Activated CD8-positive, alpha-beta memory T cell treated with anti-CD3 and anti-CD28 coated beads for 1 hour (primary cell): Measurements from ENCODE around the gene HOXA2.

Experiments used
- DNase-seq, 2 donors: peaks; one replicate each; pipeline ENCODE4 v3.0.0-alpha.2; 2020; ENCODE audit warnings: low read depth in 1 of 2; ENCODE audit errors: extremely low read depth in 1 of 2

The HOXA2 gene

GRCh38 chr7:27141923-27142579 is 39.6 kb upstream of the HOXA2 start:
- no peak for DNase-seq

DNA sequence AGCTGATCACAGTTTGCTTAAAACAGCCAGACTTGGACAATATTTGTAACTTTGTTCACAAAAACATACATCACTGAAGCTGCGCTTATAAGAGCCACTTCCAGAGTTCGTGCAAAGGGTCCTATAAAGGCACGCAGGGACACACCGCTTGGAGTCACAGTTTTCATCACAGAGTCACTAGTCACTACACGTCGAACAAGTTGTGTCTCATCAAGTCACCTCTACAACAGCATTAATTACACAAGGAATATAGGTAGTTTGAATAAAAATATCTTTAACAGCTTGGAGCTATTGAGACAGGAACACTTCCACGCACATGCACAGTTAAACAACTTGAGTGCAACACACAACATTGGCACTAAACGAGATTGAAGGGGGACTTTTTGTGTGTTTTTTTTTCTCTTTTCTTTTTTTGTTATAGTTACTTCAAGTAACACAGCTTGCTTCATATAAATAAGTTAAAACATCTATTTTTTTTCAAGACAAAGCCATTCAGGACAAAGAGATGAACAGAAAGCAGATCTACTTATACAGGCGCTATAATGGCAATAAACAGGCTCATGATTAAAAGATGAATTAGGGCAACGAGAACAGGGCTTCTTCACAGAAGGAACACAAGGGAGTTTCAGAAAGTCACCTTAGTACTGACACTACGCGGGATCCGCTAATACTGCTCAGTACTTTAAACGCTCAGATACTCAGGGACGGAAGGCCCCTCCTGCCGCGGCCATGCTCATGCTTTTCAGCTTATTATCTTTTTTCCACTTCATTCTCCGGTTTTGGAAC is 38.8 kb upstream of the HOXA2 start:
- DNase-seq = no peak

GRCh38 chr7:27140126-27140857 is 37.8 kb upstream of the HOXA2 start:
- DNase-seq = no peak

- DNase-seq = no peak
Measured at GRCh38 chr7:27139334-27140125, 37.0 kb upstream of the HOXA2 start.

GRCh38 chr7:27138985-27139333 is 36.5 kb upstream of the HOXA2 start:
- no peak for DNase-seq

GRCh38 chr7:27138472-27138871 is 36.0 kb upstream of the HOXA2 start:
- DNase-seq = no peak

- no peak for DNase-seq
Measured at GRCh38 chr7:27137640-27138315, 35.3 kb upstream of the HOXA2 start.

DNA sequence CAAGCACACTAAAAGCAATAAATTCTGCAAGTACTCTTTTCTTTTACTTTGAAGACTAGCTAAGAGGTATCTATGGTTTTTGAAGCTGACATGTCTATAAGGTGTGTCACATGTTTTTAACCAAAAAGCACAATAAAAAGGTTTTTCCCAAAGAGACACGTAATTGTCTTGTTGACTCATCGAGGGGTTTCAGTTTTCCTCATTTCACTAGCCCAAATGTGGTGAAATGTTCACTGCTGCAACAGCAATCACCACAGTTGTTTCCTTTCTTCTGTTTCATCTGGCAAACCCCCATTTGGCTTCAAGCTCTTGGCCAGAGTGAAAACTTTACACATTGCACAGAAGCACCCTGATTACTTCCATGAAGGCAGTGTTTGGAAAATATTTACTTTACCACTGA is 31.9 kb upstream of the HOXA2 start:
- DNase-seq = no peak

DNA sequence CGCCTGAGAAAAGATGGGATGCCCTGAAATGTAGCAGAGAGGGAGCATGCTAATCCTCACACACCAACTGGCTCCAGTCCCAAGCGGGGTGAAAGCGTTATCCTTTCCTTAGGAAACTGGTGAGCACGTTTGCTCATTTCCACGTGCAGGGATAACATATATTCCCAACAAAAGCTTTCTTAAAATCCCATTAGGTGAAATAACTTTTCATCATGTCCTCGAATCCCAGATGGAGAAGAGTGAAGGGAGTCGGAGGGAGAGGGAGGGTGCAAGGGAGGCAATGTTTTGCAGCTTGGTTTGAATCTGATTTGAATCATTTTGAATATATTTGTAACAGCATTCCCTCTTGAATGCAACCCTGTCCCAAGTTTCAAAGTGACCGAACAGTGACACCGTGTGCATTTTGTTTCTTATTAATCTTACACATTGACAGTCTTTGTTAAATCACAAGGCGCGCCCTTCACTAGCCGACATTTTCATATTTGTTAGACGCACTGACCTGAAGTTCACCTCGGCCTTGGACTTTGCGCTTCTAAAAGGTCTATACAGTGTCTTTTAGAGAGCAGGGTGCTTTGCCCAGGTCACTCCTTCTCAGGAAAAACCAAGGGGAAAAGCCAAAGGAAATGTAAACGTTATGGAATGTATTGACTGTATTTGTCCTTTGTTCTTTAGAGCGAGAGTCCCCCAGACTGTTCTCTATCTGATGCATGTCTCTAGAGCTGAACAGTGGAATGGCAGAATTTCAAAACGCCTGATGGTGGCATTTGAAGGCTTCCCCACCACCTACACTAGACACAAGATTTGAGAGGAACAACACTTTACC is 31.1 kb upstream of the HOXA2 start:
- no peak for DNase-seq

GRCh38 chr7:27132978-27133377 is 30.5 kb upstream of the HOXA2 start:
- DNase-seq = no peak

GRCh38 chr7:27132214-27132613 is 29.7 kb upstream of the HOXA2 start:
- DNase-seq = no peak

DNA sequence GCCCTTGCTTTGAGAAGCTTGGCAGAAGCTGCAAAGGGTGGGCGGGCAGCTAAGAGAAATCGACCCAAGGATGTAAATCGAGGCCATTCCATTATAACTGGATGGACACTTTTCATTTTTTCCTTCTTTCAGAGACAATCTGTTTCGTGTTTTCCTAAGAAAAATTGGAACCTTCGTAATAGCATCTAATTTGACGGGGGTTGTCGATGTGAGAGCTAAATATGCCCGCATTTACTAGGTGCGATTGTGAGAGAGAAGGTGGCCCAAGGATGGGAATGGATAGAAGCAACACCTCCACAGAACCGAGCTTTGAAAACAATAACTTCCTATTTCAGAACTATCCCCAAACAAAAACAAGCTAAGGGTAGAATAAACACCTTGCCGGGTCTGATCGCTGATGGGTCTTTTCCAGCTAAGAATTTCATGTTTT is 28.9 kb upstream of the HOXA2 start:
- no peak for DNase-seq

GRCh38 chr7:27130540-27131389 is 28.3 kb upstream of the HOXA2 start, which contains the start of gene HOXA4:
Gene HOXA4 (minus strand): TSS chr7:27130757. CDS start chr7:27130733, 24 bp downstream.
- DNase-seq = peak; percentile 42 to 50

DNA sequence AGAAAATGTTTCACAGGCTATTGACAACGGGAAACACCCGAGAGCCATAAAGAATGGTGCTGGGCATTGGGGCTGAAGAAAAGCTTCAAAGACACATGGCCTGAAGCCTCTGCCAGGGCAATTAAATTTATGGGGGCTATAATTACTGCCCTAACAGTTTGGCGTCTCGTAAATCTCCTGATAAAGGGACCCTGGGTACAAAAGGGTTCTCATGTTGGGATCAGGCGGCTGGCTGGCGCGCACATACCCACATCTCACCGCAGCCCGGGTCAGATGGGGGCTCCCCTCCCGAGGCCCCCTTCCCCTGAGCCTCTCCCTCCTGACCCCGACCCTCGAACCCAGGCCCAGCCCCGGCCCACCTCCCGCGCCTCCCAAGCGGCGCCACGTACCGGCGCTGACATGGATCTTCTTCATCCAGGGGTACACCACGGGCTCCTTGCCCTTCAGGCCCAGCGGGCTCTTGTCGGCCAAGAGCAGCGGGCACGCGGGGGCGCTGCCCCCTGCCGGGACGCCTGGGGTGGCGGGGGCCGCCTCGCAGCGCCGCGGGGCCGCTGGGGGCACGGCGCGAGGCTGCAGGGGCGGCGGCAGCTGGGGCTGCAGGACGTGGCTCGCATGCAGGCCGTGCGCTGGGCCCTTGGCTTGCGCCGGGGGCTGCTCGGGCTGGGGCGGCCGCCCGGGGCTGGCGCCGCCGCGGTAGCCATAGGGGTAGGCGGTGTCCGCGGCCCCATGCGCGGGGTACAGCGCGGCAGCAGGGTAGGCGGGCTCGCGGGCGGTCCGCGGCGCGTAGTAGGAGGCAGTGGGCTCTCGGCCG is 27.5 kb upstream of the HOXA2 start:
- no peak for DNase-seq

DNA sequence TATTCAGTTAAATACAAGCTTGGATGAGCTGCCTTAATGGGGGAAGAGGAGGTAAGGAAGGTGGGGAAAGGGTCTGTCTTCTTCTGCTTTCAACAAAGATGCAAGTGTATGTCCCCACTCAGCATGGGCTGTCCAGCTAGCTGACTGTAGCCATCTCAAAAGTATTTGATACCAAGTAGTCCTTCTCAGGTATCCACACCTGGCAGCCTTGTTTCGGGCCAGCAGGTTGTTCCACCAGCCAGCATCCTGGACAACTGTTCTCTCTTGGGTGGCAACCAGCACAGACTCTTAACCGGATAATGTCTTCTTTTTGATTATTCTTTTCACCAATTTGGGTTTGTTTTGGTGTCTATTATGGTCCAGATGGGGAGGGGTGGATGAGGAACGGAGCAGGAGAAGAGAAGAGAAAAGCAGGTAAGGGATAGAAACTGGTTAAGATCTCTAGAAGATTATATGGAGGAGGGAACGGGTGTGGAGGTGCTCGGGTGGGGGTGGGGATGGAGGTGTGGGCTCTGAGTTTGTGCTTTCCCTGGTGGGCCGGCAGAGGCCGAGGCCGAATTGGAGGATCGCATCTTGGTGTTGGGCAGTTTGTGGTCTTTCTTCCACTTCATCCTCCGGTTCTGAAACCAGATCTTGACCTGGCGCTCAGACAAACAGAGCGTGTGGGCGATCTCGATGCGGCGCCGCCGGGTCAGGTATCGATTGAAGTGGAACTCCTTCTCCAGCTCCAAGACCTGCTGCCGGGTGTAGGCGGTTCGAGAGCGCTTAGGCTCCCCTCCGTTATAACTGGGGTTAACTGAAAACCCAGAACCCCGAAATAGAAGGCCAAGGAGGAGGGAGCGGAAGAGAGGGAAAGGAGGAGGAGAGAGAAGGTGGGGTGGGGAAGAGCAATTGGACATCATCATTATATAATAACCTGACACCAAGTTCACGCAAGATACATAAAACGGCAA is 26.6 kb upstream of the HOXA2 start:
- no peak for DNase-seq

DNA sequence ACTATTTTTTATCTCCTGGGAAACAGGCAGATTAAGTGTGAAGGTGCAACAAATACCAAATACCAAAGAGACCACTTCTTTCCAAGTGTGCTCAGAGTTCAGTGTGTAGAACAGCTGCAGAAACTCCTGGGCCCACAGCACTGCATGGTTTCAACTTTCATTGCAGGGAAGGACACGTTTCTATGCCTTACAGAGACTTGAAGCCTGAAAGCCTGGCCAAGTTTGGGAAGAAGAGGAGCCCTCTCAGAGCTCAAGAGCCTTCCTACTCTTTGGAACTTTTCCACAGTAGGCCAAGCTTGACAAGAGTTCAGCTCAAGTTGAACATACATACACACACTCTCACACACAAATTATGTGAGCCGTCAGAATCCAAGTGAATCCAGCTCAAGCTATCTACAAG is 25.6 kb upstream of the HOXA2 start:
- DNase-seq = no peak
